Activated CD4-positive, alpha-beta T cell treated with anti-CD3 and anti-CD28 coated beads for 36 hours (primary cell): ENCODE data around the gene ZFPL1. TPM values are rescaled to one million over a fixed set of nuclear protein-coding genes. Genes with fewer than 3 reads are reported as not detected.
A peak's percentile ranks its signal among the peaks of the same experiment; 100 is the strongest.

Experiments
- ATAC-seq: fragments of 200-7000 bp; cut with Tn5 transposase; one replicate; pipeline ENCODE4 v1.10.0; 2021; ENCODE audit warnings: mild to moderate bottlenecking, moderate library complexity
- CTCF ChIA-PET: fragments of 350-600 bp; sonication (Branson Sonifier 250); formaldehyde crosslinking; loops from one replicate; lab custom pipeline; 2021; ENCODE audit warnings: antibody characterized with exemption; lab: Charles Lee
- POLR2A ChIA-PET: fragments of 350-600 bp; sonication (Branson Sonifier 250); formaldehyde crosslinking; loops from one replicate; lab custom pipeline; 2021; ENCODE audit warnings: antibody characterized with exemption, inconsistent platforms; lab: Charles Lee
- DNase-seq: peaks from one replicate; pipeline ENCODE4 v3.0.0-alpha.2; 2020
- H3K27ac Mint-ChIP-seq: one replicate; pipeline ENCODE4 v1.8.0; 2021; ENCODE audit warnings: mixed read lengths
- H3K27me3 Mint-ChIP-seq: one replicate; pipeline ENCODE4 v1.8.0; 2021; ENCODE audit warnings: mixed read lengths
- H3K36me3 Mint-ChIP-seq: one replicate; pipeline ENCODE4 v1.8.0; 2021; ENCODE audit warnings: low read depth, mixed read lengths
- H3K4me1 Mint-ChIP-seq: one replicate; pipeline ENCODE4 v1.8.0; 2021; ENCODE audit warnings: mixed read lengths
- H3K4me3 Mint-ChIP-seq: one replicate; pipeline ENCODE4 v1.8.0; 2021; ENCODE audit warnings: mild to moderate bottlenecking, moderate library complexity, mixed read lengths
- H3K9me3 Mint-ChIP-seq: one replicate; pipeline ENCODE4 v1.8.0; 2021; ENCODE audit warnings: low read depth, mixed read lengths
- intact Hi-C, 2 experiments: fragments of 100-400 bp; cut with DNase I in 1 of 2; cut with micrococcal nuclease in 1 of 2; formaldehyde crosslinking; loops; one replicate each; pipeline versions ENCODE4 v1.14.2 to v1.15.1; 2022 to 2024; cut with DNase I, micrococcal nuclease
- total RNA-seq, 2 experiments: library from RNA; stranded (reverse); gene quantifications; one replicate each; pipeline ENCODE4 v1.2.3, GENCODE V29; 2021

Gene ZFPL1
- total RNA-seq, 2 experiments from 2014 or later = 24.2 to 31.8 TPM

- DNase-seq (peak; percentile 51), ATAC-seq (peak; percentile 53)
- peaks cover 20% of the 10 kb centered on the region for H3K4me1 Mint-ChIP-seq
- peak overlapping the region; percentile 51 for H3K27ac Mint-ChIP-seq
- peaks cover 6% of the 10 kb centered on the region for H3K36me3 Mint-ChIP-seq
- no peaks in the 10 kb centered on the region for H3K9me3 Mint-ChIP-seq
- no peaks in the 10 kb centered on the region for H3K27me3 Mint-ChIP-seq
- POLR2A ChIA-PET = interaction anchor here (0.6 kb wide), 1 partner anchor 276 kb away, joined by 3 read pairs; no protein-coding TSS in a partner anchor
- intact Hi-C loops = no loop called here
- CTCF ChIA-PET = interaction anchor here (0.6 to 1.2 kb wide), 3 partner anchors 10 to 35 kb away, joined by 4 to 7 read pairs (median 5); partner anchors contain the start of gene ARL2
- peak overlapping the region; percentile 66 for H3K4me3 Mint-ChIP-seq
Observed at GRCh38 chr11:65047581-65048422, 36.2 kb upstream of the ZFPL1 start.

- H3K9me3 Mint-ChIP-seq = no peaks in the 10 kb centered on the region
- ATAC-seq (no peak), DNase-seq (no peak)
- intact Hi-C loops = no loop called here
- H3K27me3 Mint-ChIP-seq = no peaks in the 10 kb centered on the region
- ChIA-PET POLR2A (no interaction called here), CTCF (no interaction called here)
- H3K4me1 Mint-ChIP-seq = peaks cover 30% of the 10 kb centered on the region
- no peak overlapping the region for H3K4me3 Mint-ChIP-seq
- no peaks in the 10 kb centered on the region for H3K36me3 Mint-ChIP-seq
- no peak overlapping the region for H3K27ac Mint-ChIP-seq
Observed at GRCh38 chr11:65051398-65051858, 32.6 kb upstream of the ZFPL1 start.

GRCh38 chr11:65053827-65054508, 30.1 kb upstream of the ZFPL1 start:
- H3K27ac Mint-ChIP-seq = peak overlapping the region; percentile 48

GRCh38 chr11:65055538-65055937, 28.5 kb upstream of the ZFPL1 start:
- no peaks in the 10 kb centered on the region for H3K36me3 Mint-ChIP-seq
- intact Hi-C loops = no loop called here
- H3K27ac Mint-ChIP-seq = no peak overlapping the region
- H3K27me3 Mint-ChIP-seq = no peaks in the 10 kb centered on the region
- CTCF ChIA-PET = interaction anchor here (0.6 kb wide), 1 partner anchor 33 kb away, joined by 3 read pairs; no protein-coding TSS in a partner anchor
- DNase-seq (no peak), ATAC-seq (no peak)
- H3K4me3 Mint-ChIP-seq = no peak overlapping the region
- POLR2A ChIA-PET = no interaction called here
- no peaks in the 10 kb centered on the region for H3K9me3 Mint-ChIP-seq
- peaks cover 17% of the 10 kb centered on the region for H3K4me1 Mint-ChIP-seq

More at GRCh38 chr11:65053827-65054508, 30.1 kb upstream of the ZFPL1 start:
- H3K4me1 Mint-ChIP-seq = peaks cover 17% of the 10 kb centered on the region
- no peaks in the 10 kb centered on the region for H3K36me3 Mint-ChIP-seq
- H3K9me3 Mint-ChIP-seq = no peaks in the 10 kb centered on the region
- intact Hi-C loops = no loop called here
- no peaks in the 10 kb centered on the region for H3K27me3 Mint-ChIP-seq
- peak overlapping the region; percentile 10 for H3K4me3 Mint-ChIP-seq
- ChIA-PET CTCF (interaction anchor here (0.6 to 1.0 kb wide), 2 partner anchors 206 to 774 kb away, joined by 3 read pairs; no protein-coding TSS in a partner anchor), POLR2A (no interaction called here)
- ATAC-seq (peak; percentile 47), DNase-seq (peak; percentile 45)

GRCh38 chr11:65056999-65057398, 27.0 kb upstream of the ZFPL1 start:
- H3K27me3 Mint-ChIP-seq = no peaks in the 10 kb centered on the region
- H3K4me1 Mint-ChIP-seq = peaks cover 21% of the 10 kb centered on the region
- ATAC-seq = no peak
- intact Hi-C loops = no loop called here
- CTCF ChIA-PET = no interaction called here
- POLR2A ChIA-PET = no interaction called here
- no peak overlapping the region for H3K27ac Mint-ChIP-seq
- H3K9me3 Mint-ChIP-seq = no peaks in the 10 kb centered on the region
- H3K4me3 Mint-ChIP-seq = no peak overlapping the region
- no peaks in the 10 kb centered on the region for H3K36me3 Mint-ChIP-seq
- no peak for DNase-seq

GRCh38 chr11:65057526-65057925, 26.5 kb upstream of the ZFPL1 start:
- ATAC-seq (no peak), DNase-seq (no peak)
- CTCF ChIA-PET = interaction anchor here (0.5 kb wide), 1 partner anchor 1504 kb away, joined by 3 read pairs; no protein-coding TSS in a partner anchor
- intact Hi-C loops = no loop called here
- Mint-ChIP-seq H3K36me3 (no peaks in the 10 kb centered on the region), H3K9me3 (no peaks in the 10 kb centered on the region), H3K27ac (no peak overlapping the region), H3K27me3 (no peaks in the 10 kb centered on the region), H3K4me1 (peaks cover 21% of the 10 kb centered on the region), H3K4me3 (no peak overlapping the region)
- POLR2A ChIA-PET = no interaction called here

GRCh38 chr11:65058012-65058411, 26.0 kb upstream of the ZFPL1 start:
- no peaks in the 10 kb centered on the region for H3K27me3 Mint-ChIP-seq
- CTCF ChIA-PET = interaction anchor here (0.5 kb wide), 1 partner anchor 1505 kb away, joined by 3 read pairs; no protein-coding TSS in a partner anchor
- H3K9me3 Mint-ChIP-seq = no peaks in the 10 kb centered on the region
- H3K27ac Mint-ChIP-seq = no peak overlapping the region
- DNase-seq (no peak), ATAC-seq (no peak)
- H3K4me3 Mint-ChIP-seq = no peak overlapping the region
- intact Hi-C loops = no loop called here
- POLR2A ChIA-PET = no interaction called here
- peaks cover 21% of the 10 kb centered on the region for H3K4me1 Mint-ChIP-seq
- no peaks in the 10 kb centered on the region for H3K36me3 Mint-ChIP-seq

GRCh38 chr11:65058419-65059054, 25.5 kb upstream of the ZFPL1 start, which contains the start of gene NAALADL1:
Gene NAALADL1 (minus strand): TSS chr11:65058553. CDS start chr11:65058521, 32 bp downstream.
- intact Hi-C loops = no loop called here
- Mint-ChIP-seq H3K4me3 (no peak within 1 kb of the TSS), H3K27me3 (no peaks in the 10 kb centered on the region), H3K36me3 (no peaks in the 10 kb centered on the region), H3K9me3 (no peaks in the 10 kb centered on the region), H3K27ac (no peak within 1 kb of the TSS), H3K4me1 (peaks cover 16% of the 10 kb centered on the region)
- ChIA-PET POLR2A (no interaction called here), CTCF (interaction anchor here (1.0 kb wide), 1 partner anchor 44 kb away, joined by 4 read pairs; no protein-coding TSS in a partner anchor)
- ATAC-seq (no peak), DNase-seq (no peak)

GRCh38 chr11:65059523-65059922, 24.5 kb upstream of the ZFPL1 start:
- Mint-ChIP-seq H3K4me3 (no peak overlapping the region), H3K4me1 (peaks cover 6% of the 10 kb centered on the region), H3K27me3 (no peaks in the 10 kb centered on the region), H3K9me3 (no peaks in the 10 kb centered on the region), H3K27ac (no peak overlapping the region), H3K36me3 (no peaks in the 10 kb centered on the region)
- intact Hi-C loops = no loop called here
- no peak for DNase-seq
- CTCF ChIA-PET = interaction anchor here (0.7 to 1.0 kb wide), 2 partner anchors 45 to 76 kb away, joined by 3 to 4 read pairs; no protein-coding TSS in a partner anchor
- POLR2A ChIA-PET = no interaction called here
- ATAC-seq = no peak

GRCh38 chr11:65059959-65060824, 23.8 kb upstream of the ZFPL1 start:
- Mint-ChIP-seq H3K27me3 (no peaks in the 10 kb centered on the region), H3K36me3 (no peaks in the 10 kb centered on the region), H3K9me3 (no peaks in the 10 kb centered on the region), H3K27ac (no peak overlapping the region), H3K4me3 (no peak overlapping the region), H3K4me1 (peaks cover 4% of the 10 kb centered on the region)
- intact Hi-C loops = no loop called here
- ATAC-seq (no peak), DNase-seq (no peak)
- POLR2A ChIA-PET = no interaction called here
- CTCF ChIA-PET = no interaction called here
